K562 (cell line): ENCODE measurements around the gene MYMK. TPM values are rescaled to one million over a fixed set of nuclear protein-coding genes. Genes with fewer than 3 reads are reported as not detected.

Experiments used
- ATAC-seq: fragments of 200-7000 bp; cut with Tn5 transposase; 3 replicates; pipeline ENCODE4 v1.9.1; 2020; ENCODE audit warnings: moderate library complexity
- BruUV-seq: library from RNA; stranded (reverse); fragments of 400-500 nt; replicated peaks from 2 replicates; lab custom pipeline; 2021; lab: Mats Ljungman, UMichigan
- CTCF ChIA-PET: fragments of 300-600 bp; formaldehyde crosslinking; extraction: SDS; loops from one replicate; lab custom pipeline; 2021; ENCODE audit warnings: low intra/inter-chr PET ratio; lab: Yijun Ruan, JAX
- POLR2A ChIA-PET: fragments of 300-600, 350-650 bp; sonication (Branson Sonifier 250); formaldehyde crosslinking; extraction: SDS; loops from one replicate; lab custom pipeline; 2021; ENCODE audit warnings: antibody characterized with exemption, inconsistent platforms; lab: Yijun Ruan, JAX
- DNase-seq, 4 experiments: peaks; one replicate each; pipeline versions ENCODE4 v3.0.0 to v3.0.0-alpha.2; 2011 to 2018; ENCODE audit warnings: low spot score in 3 of 4, mixed read lengths in 3 of 4; ENCODE audit errors: extremely low read depth in 1 of 4
- FAIRE-seq: peaks from 2 replicates; lab custom pipeline; 2011; peaks lifted over from hg19 to GRCh38; lab: Jason Lieb, UNC
- H2AFZ ChIP-seq: 2 replicates; pipeline ENCODE4 v1.6.0; 2011; ENCODE audit warnings: low read depth, low read length, control low read depth, inconsistent platforms
- H3K27ac ChIP-seq: fragments of 200-600 bp; 3 replicates; pipeline ENCODE4 v1.8.0; 2011; ENCODE audit warnings: low read depth, mild to moderate bottlenecking, control low read depth, inconsistent platforms, low read length, moderate library complexity, mixed read lengths; ENCODE audit errors: extremely low read depth
- H3K27me3 ChIP-seq, 2 experiments: fragments of 300-600 bp in 1 of 2; 2 replicates in 1 of 2; 3 replicates in 1 of 2; pipeline versions ENCODE4 v1.6.0 to v1.8.0; 2011; ENCODE audit warnings: inconsistent platforms in 2 of 2, low read length in 2 of 2, mild to moderate bottlenecking in 1 of 2, mixed read lengths in 1 of 2, moderate library complexity in 1 of 2; ENCODE audit not compliant: control insufficient read depth in 2 of 2, insufficient read depth in 2 of 2
- H3K36me3 ChIP-seq: fragments of 300-600 bp; 3 replicates; pipeline ENCODE4 v1.8.0; 2011; ENCODE audit warnings: mild to moderate bottlenecking, low read length, inconsistent platforms; ENCODE audit not compliant: control insufficient read depth, insufficient read depth
- H3K4me1 ChIP-seq, 2 experiments: fragments of 200-600 bp in 1 of 2; replicated peaks in 1 of 2; 2 replicates in 1 of 2; 3 replicates in 1 of 2; pipeline versions ENCODE4 v1.5.1 to v1.8.0; 2011; ENCODE audit warnings: inconsistent platforms in 2 of 2, low read length in 2 of 2, mild to moderate bottlenecking in 1 of 2, mixed read lengths in 1 of 2, moderate library complexity in 1 of 2; ENCODE audit not compliant: control insufficient read depth in 2 of 2, insufficient read depth in 2 of 2
- H3K4me2 ChIP-seq: 2 replicates; pipeline ENCODE4 v1.6.1; 2011; ENCODE audit warnings: low read length, control low read depth, inconsistent platforms, mixed read lengths; ENCODE audit not compliant: insufficient read depth
- H3K4me3 ChIP-seq: fragments of 200-600 bp; sonication (generic), shearing (Covaris generic); 2 replicates; pipeline ENCODE4 v1.5.1; 2016; ENCODE audit warnings: control low read depth, inconsistent platforms
- H3K79me2 ChIP-seq: fragments of 200-600 bp; 3 replicates; pipeline ENCODE4 v1.8.0; 2011; ENCODE audit warnings: low read length, inconsistent platforms; ENCODE audit not compliant: control insufficient read depth, insufficient read depth
- H3K9ac ChIP-seq, 2 experiments: 2 replicates each; pipeline versions ENCODE4 v1.6.0 to v1.6.1; 2011; ENCODE audit warnings: low read depth in 2 of 2, low read length in 2 of 2, control low read depth in 1 of 2, inconsistent platforms in 1 of 2, mild to moderate bottlenecking in 1 of 2, mixed read lengths in 1 of 2; ENCODE audit not compliant: insufficient read depth in 1 of 2
- H3K9me1 ChIP-seq: one replicate; pipeline ENCODE4 v1.6.0; 2011; ENCODE audit warnings: inconsistent platforms, mild to moderate bottlenecking, low read length, moderate library complexity; ENCODE audit not compliant: control insufficient read depth, insufficient read depth
- H3K9me3 ChIP-seq: replicated peaks from 2 replicates; pipeline ENCODE4 v1.5.1; 2011; ENCODE audit warnings: low read depth, low read length, inconsistent platforms; ENCODE audit not compliant: control insufficient read depth, insufficient read depth
- H4K20me1 ChIP-seq: replicated peaks from 2 replicates; pipeline ENCODE4 v1.6.1; 2011; ENCODE audit warnings: low read length, inconsistent platforms, mixed read lengths; ENCODE audit not compliant: control insufficient read depth, insufficient read depth
- WGBS: fragments of 100-300 bp; shearing (Covaris generic); methylation state at CpG from one replicate; pipeline ENCODE4 v1.1.6; 2016; ENCODE audit warnings: low coverage, mixed read lengths; ENCODE audit not compliant: insufficient coverage; ENCODE audit errors: missing lambda C conversion rate; 5-methylcytosine and 5-hydroxymethylcytosine counted together
- in situ Hi-C: fragments of 300-500 bp; cut with MboI; formaldehyde crosslinking; loops from 4 replicates; pipeline ENCODE4 v1.15.0; 2018; ENCODE audit warnings: inconsistent platforms, mixed read lengths
- intact Hi-C: fragments of 100-400 bp; cut with micrococcal nuclease; formaldehyde crosslinking; loops from 2 replicates; pipeline ENCODE4 v1.14.2; 2022
- polyA plus RNA-seq, 8 experiments: library from polyadenylated mRNA; depleted of rRNA in 4 of 8; stranded (reverse) in 5 of 8; unstranded in 3 of 8; fragments of >200 nt; fragmentation: Nextera tagmentation in 2 of 8; fragmentation: Illumina TruSeq in 1 of 8; extraction: Ambion mirVana in 2 of 8; extraction: Trizol in 1 of 8; gene quantifications; 2 replicates each; pipeline versions ENCODE4 v1.2.1 to v1.2.3, GENCODE V29; 2011 to 2014; ENCODE audit warnings: inconsistent platforms in 1 of 8, missing spikeins in 1 of 8
- total RNA-seq, 7 experiments: library from RNA; depleted of rRNA in 6 of 7; stranded (reverse); fragments of >200 nt in 6 of 7; fragmentation: Illumina TruSeq in 2 of 7; extraction: Trizol in 2 of 7; gene quantifications; 2 replicates each; pipeline versions ENCODE4 v1.2.1 to v1.2.3, GENCODE V29; 2011 to 2021; ENCODE audit warnings: low replicate concordance in 1 of 7
- TF ChIP-seq, protein P1 (sequence below), 3 experiments: IDR thresholded peaks in 2 of 3; conservative IDR thresholded peaks in 1 of 3; 2 replicates each; pipeline ENCODE4 v1.5.1; 2011 to 2012; ENCODE audit warnings: low read length in 3 of 3, mild to moderate bottlenecking in 3 of 3, control low read depth in 2 of 3, improper control_type of control experiment in 1 of 3, inconsistent platforms in 1 of 3, low read depth in 1 of 3, mixed read lengths in 1 of 3, moderate library complexity in 1 of 3; ENCODE audit not compliant: insufficient read depth in 2 of 3
- TF ChIP-seq, protein P2 (sequence below): sonication (generic); formaldehyde crosslinking; IDR thresholded peaks from 2 replicates; pipeline ENCODE4 v1.8.1; 2023; ENCODE audit warnings: mild to moderate bottlenecking, missing genetic modification reagents

Gene MYMK
- total and polyA plus RNA-seq, 9 of the 15 experiments (the other 6 are each of a cell fraction or from before 2014, with no cell fraction given): not detected

DNA sequence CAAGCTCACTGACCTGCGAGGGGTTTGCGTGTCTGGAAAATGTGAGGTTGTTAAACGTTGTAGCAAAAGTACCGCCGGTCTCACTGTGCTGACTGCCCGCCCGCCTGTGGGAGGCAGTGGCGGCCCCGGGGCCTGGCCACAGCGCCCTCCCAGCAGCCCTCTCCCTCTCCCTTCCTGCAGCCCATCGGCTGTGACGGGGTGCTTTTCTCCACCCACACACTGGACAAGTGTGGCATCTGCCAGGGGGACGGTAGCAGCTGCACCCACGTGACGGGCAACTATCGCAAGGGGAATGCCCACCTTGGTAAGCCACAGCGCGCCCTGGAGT is 15.9 kb upstream of the MYMK start:
- 15% methylated on average over 16 of the region's 18 CpGs for WGBS
- DNase-seq (peak in 3 of 4 experiments; percentile 29 to 35 (median 32)), FAIRE-seq (no peak), ATAC-seq (peak; percentile 70)
- peaks cover 34% of the 10 kb centered on the region for H4K20me1 ChIP-seq
- POLR2A ChIA-PET: no interaction called here
- H3K79me2 ChIP-seq: no peaks in the 10 kb centered on the region
- H3K27me3 ChIP-seq: peaks cover 39 to 92% of the 10 kb centered on the region in 2 experiments
- in situ Hi-C loops (no loop called here), intact Hi-C loops (no loop called here)
- peaks cover 4% of the 10 kb centered on the region for H3K9me1 ChIP-seq
- TF ChIP-seq, protein P1, sequence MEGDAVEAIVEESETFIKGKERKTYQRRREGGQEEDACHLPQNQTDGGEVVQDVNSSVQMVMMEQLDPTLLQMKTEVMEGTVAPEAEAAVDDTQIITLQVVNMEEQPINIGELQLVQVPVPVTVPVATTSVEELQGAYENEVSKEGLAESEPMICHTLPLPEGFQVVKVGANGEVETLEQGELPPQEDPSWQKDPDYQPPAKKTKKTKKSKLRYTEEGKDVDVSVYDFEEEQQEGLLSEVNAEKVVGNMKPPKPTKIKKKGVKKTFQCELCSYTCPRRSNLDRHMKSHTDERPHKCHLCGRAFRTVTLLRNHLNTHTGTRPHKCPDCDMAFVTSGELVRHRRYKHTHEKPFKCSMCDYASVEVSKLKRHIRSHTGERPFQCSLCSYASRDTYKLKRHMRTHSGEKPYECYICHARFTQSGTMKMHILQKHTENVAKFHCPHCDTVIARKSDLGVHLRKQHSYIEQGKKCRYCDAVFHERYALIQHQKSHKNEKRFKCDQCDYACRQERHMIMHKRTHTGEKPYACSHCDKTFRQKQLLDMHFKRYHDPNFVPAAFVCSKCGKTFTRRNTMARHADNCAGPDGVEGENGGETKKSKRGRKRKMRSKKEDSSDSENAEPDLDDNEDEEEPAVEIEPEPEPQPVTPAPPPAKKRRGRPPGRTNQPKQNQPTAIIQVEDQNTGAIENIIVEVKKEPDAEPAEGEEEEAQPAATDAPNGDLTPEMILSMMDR (IDR thresholded peaks at IDR 0.05 in 2 of 3, conservative IDR thresholded peaks at IDR 0.05 in 1 of 3; ENCODE audit: insufficient read depth in 2 of 3, low read depth in 1 of 3, low read length in 3 of 3): peak; percentile 34 to 67 (median 46)
- TF ChIP-seq, protein P2, sequence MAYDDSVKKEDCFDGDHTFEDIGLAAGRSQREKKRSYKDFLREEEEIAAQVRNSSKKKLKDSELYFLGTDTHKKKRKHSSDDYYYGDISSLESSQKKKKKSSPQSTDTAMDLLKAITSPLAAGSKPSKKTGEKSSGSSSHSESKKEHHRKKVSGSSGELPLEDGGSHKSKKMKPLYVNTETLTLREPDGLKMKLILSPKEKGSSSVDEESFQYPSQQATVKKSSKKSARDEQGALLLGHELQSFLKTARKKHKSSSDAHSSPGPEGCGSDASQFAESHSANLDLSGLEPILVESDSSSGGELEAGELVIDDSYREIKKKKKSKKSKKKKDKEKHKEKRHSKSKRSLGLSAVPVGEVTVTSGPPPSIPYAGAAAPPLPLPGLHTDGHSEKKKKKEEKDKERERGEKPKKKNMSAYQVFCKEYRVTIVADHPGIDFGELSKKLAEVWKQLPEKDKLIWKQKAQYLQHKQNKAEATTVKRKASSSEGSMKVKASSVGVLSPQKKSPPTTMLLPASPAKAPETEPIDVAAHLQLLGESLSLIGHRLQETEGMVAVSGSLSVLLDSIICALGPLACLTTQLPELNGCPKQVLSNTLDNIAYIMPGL: no peak
- H3K9me3 ChIP-seq: no peaks in the 10 kb centered on the region
- CTCF ChIA-PET: no interaction called here
- H3K4me1 ChIP-seq: peaks cover 0 to 34% of the 10 kb centered on the region in 2 experiments; a peak in 3 of 5 replicates
- BruUV-seq: no TSS peak
- H3K27ac ChIP-seq: no peak overlapping the region
- no peak overlapping the region for H2AFZ ChIP-seq
- H3K4me3 ChIP-seq: no peak overlapping the region
- 0 out of 4 replicates have a peak overlapping the region, but pooled peaks of 1 of the 2 experiments have one; percentile 42 for H3K9ac ChIP-seq
- no peak overlapping the region for H3K4me2 ChIP-seq
- no peaks in the 10 kb centered on the region for H3K36me3 ChIP-seq
